Right renal cortex interstitium (tissue), 3 donors: ENCODE results near the gene PHF2. TPM values are rescaled to one million over a fixed set of nuclear protein-coding genes. Genes with fewer than 3 reads are reported as not detected.

Experiments used
- DNase-seq, 3 donors: peaks; one replicate each; pipeline ENCODE4 v3.0.0-alpha.2; 2013; ENCODE audit warnings: low read depth in 3 of 3, low spot score in 2 of 3
- polyA plus RNA-seq, 3 donors: library from polyadenylated mRNA; unstranded; fragments of 120-200 nt; gene quantifications; one replicate each; pipeline ENCODE4 v1.2.1, GENCODE V29; 2013; ENCODE audit not compliant: insufficient read length in 3 of 3

PHF2 gene
- polyA plus RNA-seq, 3 donors = 34.8 to 37.6 (median 35.3) TPM

- DNase-seq = no peak
Measured at GRCh38 chr9:93675336-93676150, 99.2 kb downstream of the PHF2 start.

- no peak for DNase-seq
Measured at GRCh38 chr9:93676310-93677047, 100.1 kb downstream of the PHF2 start.

- DNase-seq = no peak
Measured at GRCh38 chr9:93677048-93677571, 100.7 kb downstream of the PHF2 start.

GRCh38 chr9:93677641-93678136, 101.3 kb downstream of the PHF2 start:
- no peak for DNase-seq

GRCh38 chr9:93678199-93679019, 102.0 kb downstream of the PHF2 start:
- DNase-seq = no peak

- DNase-seq = no peak
Measured at GRCh38 chr9:93679536-93680442, 103.4 kb downstream of the PHF2 start.

- no peak for DNase-seq
Measured at GRCh38 chr9:93680443-93681268, 104.3 kb downstream of the PHF2 start.

GRCh38 chr9:93681269-93682154, 105.1 kb downstream of the PHF2 start:
- no peak for DNase-seq

GRCh38 chr9:93682155-93682968, 106.0 kb downstream of the PHF2 start:
- peak; percentile 3 to 19 (median 7) for DNase-seq

- DNase-seq = no peak
Measured at GRCh38 chr9:93683331-93684134, 107.1 kb downstream of the PHF2 start.

GRCh38 chr9:93684161-93684765, 107.9 kb downstream of the PHF2 start:
- DNase-seq = no peak

- no peak for DNase-seq
Measured at GRCh38 chr9:93684806-93685543, 108.6 kb downstream of the PHF2 start.

- no peak for DNase-seq
Measured at GRCh38 chr9:93686127-93686879, 109.9 kb downstream of the PHF2 start.

GRCh38 chr9:93686880-93687236, 110.5 kb downstream of the PHF2 start:
- DNase-seq = no peak
